Activated naive CD4-positive, alpha-beta T cell treated with anti-CD3 and anti-CD28 coated beads for 36 hours (primary cell): ENCODE data around the gene EVI2A. TPM values are rescaled to one million over a fixed set of nuclear protein-coding genes. Genes with fewer than 3 reads are reported as not detected.
"Not testable (repeated sequence)": the region's sequence is repeated elsewhere in the genome, so short reads cannot be mapped to it uniquely, and the experiment has no call there.

Experiments
- CTCF ChIA-PET: fragments of 350-600 bp; sonication (Branson Sonifier 250); formaldehyde crosslinking; loops from one replicate; lab custom pipeline; 2021; ENCODE audit warnings: antibody characterized with exemption; lab: Charles Lee
- DNase-seq: peaks from one replicate; pipeline ENCODE4 v3.0.0-alpha.2; 2020
- H3K27ac Mint-ChIP-seq: one replicate; pipeline ENCODE4 v1.8.0; 2021; ENCODE audit warnings: mild to moderate bottlenecking, mixed read lengths
- H3K27me3 Mint-ChIP-seq: one replicate; pipeline ENCODE4 v1.8.0; 2021; ENCODE audit warnings: low read depth, mixed read lengths
- H3K36me3 Mint-ChIP-seq: one replicate; pipeline ENCODE4 v1.8.0; 2021; ENCODE audit warnings: low read depth, mixed read lengths
- H3K4me1 Mint-ChIP-seq: one replicate; pipeline ENCODE4 v1.8.0; 2021; ENCODE audit warnings: low read depth, mixed read lengths
- H3K4me3 Mint-ChIP-seq: one replicate; pipeline ENCODE4 v1.8.0; 2021; ENCODE audit warnings: mild to moderate bottlenecking, moderate library complexity, mixed read lengths
- H3K9me3 Mint-ChIP-seq: one replicate; pipeline ENCODE4 v1.8.0; 2021; ENCODE audit warnings: mixed read lengths
- intact Hi-C: fragments of 100-400 bp; cut with micrococcal nuclease; formaldehyde crosslinking; loops from one replicate; pipeline ENCODE4 v1.15.1; 2023
- total RNA-seq, 2 experiments: library from RNA; stranded (reverse); gene quantifications; one replicate each; pipeline ENCODE4 v1.2.3, GENCODE V29; 2021

Gene EVI2A
- total RNA-seq, 2 experiments from 2014 or later: 22.0 to 22.5 TPM

DNA sequence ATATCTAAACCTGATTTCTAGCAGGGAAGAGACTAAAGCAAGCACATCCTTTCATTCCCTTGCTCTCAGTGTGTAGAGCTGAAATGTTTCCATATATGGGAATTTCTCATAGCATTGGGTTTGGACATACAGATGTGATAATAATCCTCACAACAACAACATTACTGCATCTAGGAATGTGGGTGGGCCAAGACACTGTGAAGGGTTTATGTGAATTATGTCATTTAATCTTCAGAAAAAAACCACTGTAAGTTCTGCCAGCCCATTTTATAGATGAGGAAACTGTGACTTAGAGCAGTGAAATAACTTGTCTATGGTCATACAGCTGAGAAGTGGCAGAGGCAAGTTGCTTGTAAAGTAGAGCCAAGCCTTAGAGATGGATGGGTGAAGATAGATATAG is 29.6 kb downstream of the EVI2A start:
- Mint-ChIP-seq H3K27me3 (no peaks in the 10 kb centered on the region), H3K27ac (no peak overlapping the region), H3K9me3 (no peaks in the 10 kb centered on the region), H3K4me1 (peaks cover 29% of the 10 kb centered on the region), H3K36me3 (no peaks in the 10 kb centered on the region), H3K4me3 (no peak overlapping the region)
- CTCF ChIA-PET: no interaction called here
- intact Hi-C loops: no loop called here
- no peak for DNase-seq

DNA sequence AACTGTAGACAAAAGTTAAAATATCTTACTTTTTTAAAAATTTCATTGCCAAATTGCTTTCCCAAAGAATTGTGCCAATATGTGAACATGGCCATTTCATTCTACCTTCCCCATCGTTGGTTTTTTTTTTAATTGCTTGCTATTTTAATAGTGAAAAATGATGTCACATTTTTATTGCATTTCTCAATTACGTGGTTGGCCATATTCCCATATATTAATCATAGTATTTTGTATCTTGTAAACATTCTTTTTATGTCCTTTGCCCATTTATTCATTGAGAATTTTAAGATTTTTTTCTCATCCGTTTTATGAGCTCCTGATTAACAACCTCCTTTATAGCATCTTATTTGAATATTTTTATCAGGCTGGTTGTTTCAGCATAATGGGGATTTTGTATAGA is 31.6 kb downstream of the EVI2A start:
- DNase-seq: no peak
- no peak overlapping the region for H3K4me3 Mint-ChIP-seq
- no peaks in the 10 kb centered on the region for H3K9me3 Mint-ChIP-seq
- H3K27ac Mint-ChIP-seq: no peak overlapping the region
- CTCF ChIA-PET: no interaction called here
- peaks cover 26% of the 10 kb centered on the region for H3K4me1 Mint-ChIP-seq
- intact Hi-C loops: no loop called here
- no peaks in the 10 kb centered on the region for H3K27me3 Mint-ChIP-seq
- H3K36me3 Mint-ChIP-seq: no peaks in the 10 kb centered on the region

DNA sequence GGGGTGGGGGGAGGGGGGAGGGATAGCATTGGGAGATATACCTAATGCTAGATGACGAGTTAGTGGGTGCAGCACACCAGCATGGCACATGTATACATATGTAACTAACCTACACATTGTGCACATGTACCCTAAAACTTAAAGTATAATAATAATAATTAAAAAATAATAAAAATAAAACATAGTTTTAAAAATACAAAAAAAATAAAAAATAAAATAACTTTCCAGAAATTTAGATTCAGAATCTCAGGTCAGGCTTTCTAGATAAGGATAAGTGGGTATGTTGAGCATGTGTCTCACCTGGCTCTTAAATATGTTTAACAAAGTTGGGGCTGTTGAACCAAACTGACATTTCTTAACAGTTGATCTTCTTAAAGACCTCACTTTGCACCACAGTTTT is 33.5 kb downstream of the EVI2A start:
- H3K27me3 Mint-ChIP-seq, DNase-seq, H3K27ac Mint-ChIP-seq, H3K4me3 Mint-ChIP-seq, CTCF ChIA-PET, H3K9me3 Mint-ChIP-seq, H3K36me3 Mint-ChIP-seq, intact Hi-C loops: not testable (repeated sequence)
- H3K4me1 Mint-ChIP-seq: peaks cover 26% of the 10 kb centered on the region

DNA sequence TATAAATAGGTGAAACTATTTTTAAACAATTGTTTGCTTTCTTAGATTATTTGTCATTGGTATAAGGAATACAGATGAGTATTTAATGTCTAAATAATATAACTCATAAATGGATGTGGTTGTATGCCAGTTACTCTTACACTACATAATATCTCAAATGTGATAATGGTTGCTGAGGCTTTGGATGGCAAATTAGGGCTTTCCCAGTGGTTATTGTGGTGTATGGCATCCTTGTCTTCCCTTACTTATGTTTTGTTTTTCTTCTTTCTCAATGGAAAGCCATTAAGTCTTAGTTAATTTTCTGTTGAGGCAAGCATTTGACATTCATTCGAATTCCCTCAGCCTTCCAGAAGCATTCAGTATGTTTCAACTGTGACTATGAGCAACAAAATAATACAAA is 34.8 kb downstream of the EVI2A start:
- Mint-ChIP-seq H3K9me3 (no peaks in the 10 kb centered on the region), H3K36me3 (peaks cover 2% of the 10 kb centered on the region), H3K27me3 (no peaks in the 10 kb centered on the region), H3K4me1 (peaks cover 26% of the 10 kb centered on the region), H3K4me3 (no peak overlapping the region), H3K27ac (no peak overlapping the region)
- CTCF ChIA-PET: interaction anchor here (0.8 kb wide), 1 partner anchor 455 kb away, joined by 3 read pairs; the partner anchor contains the start of gene ATAD5
- intact Hi-C loops: no loop called here
- no peak for DNase-seq

- CTCF ChIA-PET: no interaction called here
- Mint-ChIP-seq H3K27me3 (no peaks in the 10 kb centered on the region), H3K4me3 (no peak overlapping the region), H3K36me3 (peaks cover 2% of the 10 kb centered on the region), H3K27ac (no peak overlapping the region), H3K4me1 (peaks cover 17% of the 10 kb centered on the region), H3K9me3 (no peaks in the 10 kb centered on the region)
- no peak for DNase-seq
- intact Hi-C loops: no loop called here
These were observed 37.6 kb downstream of the EVI2A start for GRCh38 chr17:31283841-31284240.

GRCh38 chr17:31281061-31281460 is 40.4 kb downstream of the EVI2A start:
- CTCF ChIA-PET: interaction anchor here (0.6 kb wide), 1 partner anchor 12 kb away, joined by 3 read pairs; no protein-coding TSS in a partner anchor

GRCh38 chr17:31279401-31279800 is 42.0 kb downstream of the EVI2A start:
- intact Hi-C loops: no loop called here
- H3K4me3 Mint-ChIP-seq: no peak overlapping the region
- peaks cover 4% of the 10 kb centered on the region for H3K36me3 Mint-ChIP-seq
- H3K9me3 Mint-ChIP-seq: no peaks in the 10 kb centered on the region
- H3K4me1 Mint-ChIP-seq: no peaks in the 10 kb centered on the region
- no peak for DNase-seq
- no peaks in the 10 kb centered on the region for H3K27me3 Mint-ChIP-seq
- CTCF ChIA-PET: interaction anchor here (0.6 to 0.7 kb wide), 2 partner anchors 59 to 87 kb away, joined by 3 to 4 read pairs; no protein-coding TSS in a partner anchor
- H3K27ac Mint-ChIP-seq: no peak overlapping the region

More at GRCh38 chr17:31281061-31281460, 40.4 kb downstream of the EVI2A start:
- Mint-ChIP-seq H3K9me3 (no peaks in the 10 kb centered on the region), H3K4me1 (no peaks in the 10 kb centered on the region), H3K4me3 (no peak overlapping the region), H3K27me3 (no peaks in the 10 kb centered on the region), H3K27ac (no peak overlapping the region), H3K36me3 (peaks cover 4% of the 10 kb centered on the region)
- no peak for DNase-seq
- intact Hi-C loops: no loop called here

DNA sequence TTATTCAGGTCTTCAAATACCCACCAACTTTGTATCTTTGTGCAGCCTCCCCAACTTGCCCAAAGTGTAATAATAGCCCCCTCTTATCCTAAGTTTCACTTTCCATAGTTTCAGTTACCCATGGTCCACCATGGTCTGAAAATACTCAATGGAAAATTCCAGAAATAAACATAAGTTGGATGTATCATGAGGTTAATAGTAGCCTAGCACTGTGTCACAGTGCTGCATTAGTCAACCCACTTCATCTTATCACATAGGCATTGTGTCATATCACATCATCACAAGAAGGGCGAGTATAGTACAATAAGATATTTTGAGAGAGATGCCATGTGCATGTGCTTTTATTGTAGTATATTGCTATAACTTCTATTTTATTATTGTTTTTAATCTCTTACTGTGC is 46.3 kb downstream of the EVI2A start:
- Mint-ChIP-seq H3K9me3 (no peaks in the 10 kb centered on the region), H3K4me1 (no peaks in the 10 kb centered on the region), H3K27me3 (no peaks in the 10 kb centered on the region), H3K4me3 (no peak overlapping the region), H3K27ac (no peak overlapping the region), H3K36me3 (peaks cover 2% of the 10 kb centered on the region)
- CTCF ChIA-PET: no interaction called here
- DNase-seq: no peak
- intact Hi-C loops: no loop called here

DNA sequence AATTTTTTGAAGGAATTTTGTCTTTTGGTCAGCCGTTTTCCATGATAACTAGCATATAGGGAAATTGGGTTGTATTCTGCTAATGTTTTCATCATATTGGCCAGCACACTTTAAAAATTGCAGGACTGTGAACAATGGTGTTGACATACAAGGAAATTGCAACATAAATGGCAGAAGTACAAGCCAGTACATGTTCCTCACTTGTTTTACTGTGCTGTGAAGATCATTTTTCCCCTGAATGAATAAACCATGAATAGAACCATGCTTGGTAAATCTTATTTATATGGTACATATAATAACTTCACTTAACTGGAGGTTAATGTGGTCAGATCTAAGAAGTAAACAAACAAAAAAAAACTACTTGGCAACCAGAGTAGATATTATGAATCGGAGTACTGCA is 47.2 kb downstream of the EVI2A start:
- Mint-ChIP-seq H3K4me1 (no peaks in the 10 kb centered on the region), H3K27me3 (no peaks in the 10 kb centered on the region), H3K27ac (no peak overlapping the region), H3K4me3 (no peak overlapping the region), H3K9me3 (no peaks in the 10 kb centered on the region), H3K36me3 (peaks cover 6% of the 10 kb centered on the region)
- intact Hi-C loops: no loop called here
- CTCF ChIA-PET: interaction anchor here (0.6 kb wide), 1 partner anchor 376 kb away, joined by 3 read pairs; no protein-coding TSS in a partner anchor
- DNase-seq: no peak

DNA sequence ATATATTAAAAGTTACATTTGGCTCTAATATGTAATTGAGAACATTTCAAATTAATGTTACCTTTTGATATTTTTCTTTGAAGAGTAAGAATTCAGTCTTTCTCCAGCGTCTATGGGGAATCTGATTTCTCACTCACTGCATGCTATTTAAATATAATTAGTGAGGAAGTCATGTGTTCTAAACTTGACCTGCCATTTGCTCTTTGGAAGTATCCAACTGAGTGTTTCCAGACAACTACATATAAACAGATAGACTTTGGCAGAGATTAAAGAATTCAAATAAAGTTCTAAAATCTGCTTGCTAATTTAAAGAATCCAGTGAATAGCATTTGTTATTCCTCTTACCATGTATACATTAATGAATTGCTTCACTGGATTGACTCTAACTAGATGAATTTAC is 47.9 kb downstream of the EVI2A start:
- no peak overlapping the region for H3K4me3 Mint-ChIP-seq
- no peaks in the 10 kb centered on the region for H3K4me1 Mint-ChIP-seq
- H3K36me3 Mint-ChIP-seq: peaks cover 6% of the 10 kb centered on the region
- intact Hi-C loops: no loop called here
- H3K27me3 Mint-ChIP-seq: no peaks in the 10 kb centered on the region
- H3K27ac Mint-ChIP-seq: no peak overlapping the region
- CTCF ChIA-PET: no interaction called here
- no peak for DNase-seq
- H3K9me3 Mint-ChIP-seq: no peaks in the 10 kb centered on the region

GRCh38 chr17:31272803-31273202 is 48.6 kb downstream of the EVI2A start:
- no peak overlapping the region for H3K4me3 Mint-ChIP-seq
- H3K9me3 Mint-ChIP-seq: no peaks in the 10 kb centered on the region
- DNase-seq: no peak
- H3K4me1 Mint-ChIP-seq: no peaks in the 10 kb centered on the region
- intact Hi-C loops: no loop called here
- peaks cover 8% of the 10 kb centered on the region for H3K36me3 Mint-ChIP-seq
- no peak overlapping the region for H3K27ac Mint-ChIP-seq
- CTCF ChIA-PET: no interaction called here
- no peaks in the 10 kb centered on the region for H3K27me3 Mint-ChIP-seq

DNA sequence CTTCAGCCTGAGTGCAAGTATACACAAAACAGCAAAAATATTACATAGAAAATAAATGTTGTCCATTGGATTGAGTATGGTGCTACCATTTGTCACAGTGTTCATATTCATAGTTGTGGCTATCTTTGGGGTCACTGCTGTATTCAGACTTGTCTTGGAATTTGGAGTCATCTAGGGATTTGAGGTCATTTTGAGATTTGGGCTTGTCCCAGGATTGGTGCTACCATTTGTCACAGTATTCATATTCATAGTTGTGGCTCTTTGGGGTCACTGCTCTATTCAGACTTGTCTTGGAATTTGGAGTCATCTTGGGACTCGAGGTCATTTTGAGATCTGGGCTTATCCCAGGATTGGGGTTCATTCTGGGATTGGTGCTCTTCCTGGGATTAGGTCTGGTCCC is 49.2 kb downstream of the EVI2A start:
- intact Hi-C loops: no loop called here
- H3K9me3 Mint-ChIP-seq: no peaks in the 10 kb centered on the region
- H3K4me1 Mint-ChIP-seq: no peaks in the 10 kb centered on the region

DNA sequence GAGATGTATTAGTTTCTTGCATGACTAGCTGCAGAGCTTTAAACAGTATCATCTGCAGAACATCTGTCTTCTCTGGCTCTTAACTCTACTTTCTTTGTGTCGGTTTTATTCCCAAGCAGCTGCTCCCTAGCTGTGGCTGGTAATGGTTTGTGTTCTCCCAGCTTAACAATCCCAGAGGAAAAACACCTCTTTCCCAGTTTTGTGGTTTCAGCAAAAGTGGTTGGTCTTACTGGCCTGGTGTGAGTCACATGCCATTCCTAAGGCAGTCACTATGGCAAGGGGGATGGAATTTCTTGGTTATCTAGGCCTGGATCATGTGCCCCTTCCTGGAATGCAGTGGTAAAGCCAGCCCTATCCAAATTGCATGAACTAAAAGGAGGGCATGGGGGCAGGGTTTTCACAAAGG is 51.8 kb downstream of the EVI2A start:
- H3K4me3 Mint-ChIP-seq: no peak overlapping the region
- no peaks in the 10 kb centered on the region for H3K9me3 Mint-ChIP-seq
- intact Hi-C loops: no loop called here
- no peak overlapping the region for H3K27ac Mint-ChIP-seq
- CTCF ChIA-PET: no interaction called here
- no peaks in the 10 kb centered on the region for H3K27me3 Mint-ChIP-seq
- H3K36me3 Mint-ChIP-seq: peaks cover 11% of the 10 kb centered on the region
- no peak for DNase-seq
- H3K4me1 Mint-ChIP-seq: no peaks in the 10 kb centered on the region

More for the DNA sequence above, 49.2 kb downstream of the EVI2A start:
- Mint-ChIP-seq H3K36me3 (peaks cover 11% of the 10 kb centered on the region), H3K4me3 (no peak overlapping the region), H3K27me3 (no peaks in the 10 kb centered on the region), H3K27ac (no peak overlapping the region)
- DNase-seq: no peak
- CTCF ChIA-PET: no interaction called here
